WTC11 (cell line): ENCODE results near the gene C1S. TPM values are rescaled to one million over a fixed set of nuclear protein-coding genes. Genes with fewer than 3 reads are reported as not detected.

ENCODE experiments used
- ATAC-seq: fragments of 200-7000 bp; cut with Tn5 transposase; 2 replicates; pipeline ENCODE4 v1.10.0; 2021; ENCODE audit warnings: mild to moderate bottlenecking, moderate library complexity
- CTCF ChIA-PET: fragments of 300-600 bp; sonication (Branson Sonifier 250); formaldehyde crosslinking; loops from one replicate; lab custom pipeline; 2021; ENCODE audit warnings: antibody characterized with exemption; lab: Charles Lee
- POLR2A ChIA-PET: fragments of 350-600 bp; sonication (Branson Sonifier 250); formaldehyde crosslinking; loops from one replicate; lab custom pipeline; 2021; ENCODE audit warnings: antibody characterized with exemption; lab: Charles Lee
- DNase-seq: peaks from one replicate; pipeline ENCODE4 v3.0.0; 2021; ENCODE audit warnings: low spot score
- H3K27ac Mint-ChIP-seq: 2 replicates; pipeline ENCODE4 v1.8.0; 2021; ENCODE audit warnings: mixed read lengths
- H3K27me3 Mint-ChIP-seq: 2 replicates; pipeline ENCODE4 v1.8.0; 2021; ENCODE audit warnings: low read depth, mild to moderate bottlenecking, moderate library complexity, mixed read lengths
- H3K36me3 Mint-ChIP-seq: 2 replicates; pipeline ENCODE4 v1.8.0; 2021; ENCODE audit warnings: mixed read lengths
- H3K4me1 Mint-ChIP-seq: 2 replicates; pipeline ENCODE4 v1.8.0; 2022; ENCODE audit warnings: mixed read lengths
- H3K4me3 Mint-ChIP-seq: 2 replicates; pipeline ENCODE4 v1.8.0; 2021; ENCODE audit warnings: mild to moderate bottlenecking, moderate library complexity, mixed read lengths
- H3K9me3 Mint-ChIP-seq: 2 replicates; pipeline ENCODE4 v1.8.0; 2021; ENCODE audit warnings: mixed read lengths
- ARID4B ChIP-seq: sonication (generic); formaldehyde crosslinking; IDR thresholded peaks from 2 replicates; pipeline ENCODE4 v1.8.0; 2023; ENCODE audit warnings: missing genetic modification reagents, mild to moderate bottlenecking, borderline replicate concordance
- FOXK1 ChIP-seq: sonication (generic); formaldehyde crosslinking; IDR thresholded peaks from 2 replicates; pipeline ENCODE4 v1.8.0; 2022; ENCODE audit warnings: mild to moderate bottlenecking, moderate library complexity, missing genetic modification reagents
- GRHL2 ChIP-seq: fragments of 250-450 bp; sonication (Bioruptor Pico); IDR thresholded peaks from 2 replicates; pipeline ENCODE4 v1.8.0; 2022; ENCODE audit warnings: mild to moderate bottlenecking, moderate library complexity; ENCODE audit not compliant: insufficient replicate concordance, severe bottlenecking
- GTF2I ChIP-seq: fragments of 250-450 bp; sonication (Bioruptor Pico); conservative IDR thresholded peaks from 2 replicates; pipeline ENCODE4 v1.4.0; 2021; ENCODE audit warnings: mild to moderate bottlenecking
- MYBL2 ChIP-seq: sonication (generic); formaldehyde crosslinking; IDR thresholded peaks from 2 replicates; pipeline ENCODE4 v1.8.1; 2023; ENCODE audit warnings: mild to moderate bottlenecking, moderate library complexity, missing genetic modification reagents
- TP53 ChIP-seq: sonication (generic); formaldehyde crosslinking; IDR thresholded peaks from 2 replicates; pipeline ENCODE4 v1.8.1; 2023; ENCODE audit warnings: mild to moderate bottlenecking, missing genetic modification reagents
- ZMAT4 ChIP-seq: fragments of 250-450 bp; sonication (Bioruptor Pico); IDR thresholded peaks from 2 replicates; pipeline ENCODE4 v1.9.0; 2021; ENCODE audit warnings: mild to moderate bottlenecking
- ZNF219 ChIP-seq: sonication (generic); formaldehyde crosslinking; IDR thresholded peaks from 2 replicates; pipeline ENCODE4 v1.8.0; 2023; ENCODE audit warnings: missing genetic modification reagents, mild to moderate bottlenecking, borderline replicate concordance
- ZNF396 ChIP-seq: fragments of 250-450 bp; sonication (Bioruptor Pico); IDR thresholded peaks from 2 replicates; pipeline ENCODE4 v1.8.0; 2021; ENCODE audit warnings: mild to moderate bottlenecking, moderate library complexity, borderline replicate concordance
- total RNA-seq: library from RNA; stranded (reverse); gene quantifications from 3 replicates; pipeline ENCODE4 v1.2.3, GENCODE V29; 2021
- TF ChIP-seq, protein P1 (sequence below): sonication (generic); formaldehyde crosslinking; IDR thresholded peaks from 2 replicates; pipeline ENCODE4 v1.8.0; 2022; ENCODE audit warnings: mild to moderate bottlenecking, missing genetic modification reagents
- TF ChIP-seq, protein P2 (sequence below): sonication (generic); formaldehyde crosslinking; IDR thresholded peaks from 2 replicates; pipeline ENCODE4 v1.8.1; 2023; ENCODE audit warnings: mild to moderate bottlenecking, missing genetic modification reagents, borderline replicate concordance
- TF ChIP-seq, protein P3 (sequence below): sonication (generic); formaldehyde crosslinking; conservative IDR thresholded peaks from 2 replicates; pipeline ENCODE4 v1.8.1; 2023; ENCODE audit warnings: mild to moderate bottlenecking, low read depth, missing genetic modification reagents, moderate library complexity
- TF ChIP-seq, protein P4 (sequence below): sonication (generic); formaldehyde crosslinking; IDR thresholded peaks from 2 replicates; pipeline ENCODE4 v1.8.1; 2022; ENCODE audit warnings: mild to moderate bottlenecking, moderate library complexity, missing genetic modification reagents

C1S gene
- total RNA-seq, 1 experiment from 2014 or later = 7.6 TPM

DNA sequence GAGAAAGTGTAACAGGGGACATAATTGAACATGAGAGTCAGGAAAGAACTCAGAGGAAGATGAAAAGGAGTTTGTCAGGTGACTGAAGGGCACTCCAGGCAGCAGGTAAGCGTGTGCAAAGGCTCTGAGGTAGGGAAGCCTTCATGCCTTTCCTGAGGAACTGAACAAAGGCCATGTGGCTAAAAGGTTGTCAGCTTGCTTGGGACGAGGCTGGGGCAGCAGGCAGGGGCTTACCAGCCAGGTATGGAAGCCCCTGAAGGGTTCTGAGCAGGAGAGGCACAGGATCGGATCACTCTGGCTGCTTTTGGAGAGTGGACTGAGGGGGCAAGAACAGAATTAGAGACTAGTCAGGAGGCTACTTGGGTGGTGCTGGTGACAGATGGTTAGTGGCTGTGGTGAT, 47.4 kb upstream of the C1S start (continued):
- TF ChIP-seq ZNF396 (CRISPR knock-in tag) (no peak), GTF2I (no peak), ZNF219 (no peak), TP53 (CRISPR knock-in tag) (no peak)

DNA sequence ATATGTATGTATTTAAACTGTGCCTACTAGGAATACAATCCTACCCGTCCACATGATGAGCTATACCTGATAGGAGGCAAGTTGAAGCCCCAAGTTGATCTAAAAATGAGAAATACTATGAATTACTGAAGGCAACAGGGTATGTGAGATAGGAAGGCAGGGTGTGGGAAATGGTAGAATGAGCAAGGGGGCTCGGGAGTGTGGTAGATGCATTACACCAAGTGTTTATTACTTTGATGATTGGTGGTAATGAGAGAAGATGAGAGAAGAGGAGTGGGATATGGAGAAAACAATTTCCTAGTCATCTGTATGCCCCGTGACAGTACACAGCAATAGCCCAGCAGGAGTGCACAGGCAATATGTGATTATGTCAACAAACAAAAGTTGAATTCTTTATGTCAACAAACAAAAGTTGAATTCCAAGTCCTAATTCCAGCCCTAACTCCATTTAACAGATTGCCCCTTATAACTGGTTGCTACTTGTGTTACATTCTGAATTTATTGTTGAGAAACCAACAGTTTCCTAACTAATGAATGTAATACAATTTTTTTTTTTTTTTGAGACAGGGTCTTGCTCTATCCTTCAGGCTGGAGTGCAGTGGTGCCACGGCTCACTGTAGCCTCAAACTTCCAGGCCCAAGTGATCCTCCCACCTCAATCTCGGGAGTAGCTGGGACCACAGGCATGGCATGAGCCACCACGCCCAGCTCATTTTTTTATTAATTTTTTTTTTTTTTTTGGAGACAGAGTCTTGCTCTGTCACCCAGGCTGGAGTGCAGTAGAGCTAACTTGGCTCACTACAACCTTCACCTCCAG, 44.8 kb upstream of the C1S start:
- H3K27me3 Mint-ChIP-seq = no peaks in the 10 kb centered on the region
- H3K9me3 Mint-ChIP-seq = no peaks in the 10 kb centered on the region
- no peak overlapping the region for H3K27ac Mint-ChIP-seq
- H3K4me3 Mint-ChIP-seq = no peak overlapping the region
- H3K4me1 Mint-ChIP-seq = peaks cover 32% of the 10 kb centered on the region
- H3K36me3 Mint-ChIP-seq = 0 out of 2 replicates have a peak, but pooled peaks cover 3% of the 10 kb centered on the region
- TF ChIP-seq GRHL2 (no peak), MYBL2 (CRISPR knock-in tag) (no peak), ZMAT4 (no peak), ARID4B (CRISPR knock-in tag) (no peak), FOXK1 (CRISPR knock-in tag) (no peak)
- TF ChIP-seq, protein P1, sequence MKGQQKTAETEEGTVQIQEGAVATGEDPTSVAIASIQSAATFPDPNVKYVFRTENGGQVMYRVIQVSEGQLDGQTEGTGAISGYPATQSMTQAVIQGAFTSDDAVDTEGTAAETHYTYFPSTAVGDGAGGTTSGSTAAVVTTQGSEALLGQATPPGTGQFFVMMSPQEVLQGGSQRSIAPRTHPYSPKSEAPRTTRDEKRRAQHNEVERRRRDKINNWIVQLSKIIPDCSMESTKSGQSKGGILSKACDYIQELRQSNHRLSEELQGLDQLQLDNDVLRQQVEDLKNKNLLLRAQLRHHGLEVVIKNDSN = no peak
- TF ChIP-seq, protein P2, sequence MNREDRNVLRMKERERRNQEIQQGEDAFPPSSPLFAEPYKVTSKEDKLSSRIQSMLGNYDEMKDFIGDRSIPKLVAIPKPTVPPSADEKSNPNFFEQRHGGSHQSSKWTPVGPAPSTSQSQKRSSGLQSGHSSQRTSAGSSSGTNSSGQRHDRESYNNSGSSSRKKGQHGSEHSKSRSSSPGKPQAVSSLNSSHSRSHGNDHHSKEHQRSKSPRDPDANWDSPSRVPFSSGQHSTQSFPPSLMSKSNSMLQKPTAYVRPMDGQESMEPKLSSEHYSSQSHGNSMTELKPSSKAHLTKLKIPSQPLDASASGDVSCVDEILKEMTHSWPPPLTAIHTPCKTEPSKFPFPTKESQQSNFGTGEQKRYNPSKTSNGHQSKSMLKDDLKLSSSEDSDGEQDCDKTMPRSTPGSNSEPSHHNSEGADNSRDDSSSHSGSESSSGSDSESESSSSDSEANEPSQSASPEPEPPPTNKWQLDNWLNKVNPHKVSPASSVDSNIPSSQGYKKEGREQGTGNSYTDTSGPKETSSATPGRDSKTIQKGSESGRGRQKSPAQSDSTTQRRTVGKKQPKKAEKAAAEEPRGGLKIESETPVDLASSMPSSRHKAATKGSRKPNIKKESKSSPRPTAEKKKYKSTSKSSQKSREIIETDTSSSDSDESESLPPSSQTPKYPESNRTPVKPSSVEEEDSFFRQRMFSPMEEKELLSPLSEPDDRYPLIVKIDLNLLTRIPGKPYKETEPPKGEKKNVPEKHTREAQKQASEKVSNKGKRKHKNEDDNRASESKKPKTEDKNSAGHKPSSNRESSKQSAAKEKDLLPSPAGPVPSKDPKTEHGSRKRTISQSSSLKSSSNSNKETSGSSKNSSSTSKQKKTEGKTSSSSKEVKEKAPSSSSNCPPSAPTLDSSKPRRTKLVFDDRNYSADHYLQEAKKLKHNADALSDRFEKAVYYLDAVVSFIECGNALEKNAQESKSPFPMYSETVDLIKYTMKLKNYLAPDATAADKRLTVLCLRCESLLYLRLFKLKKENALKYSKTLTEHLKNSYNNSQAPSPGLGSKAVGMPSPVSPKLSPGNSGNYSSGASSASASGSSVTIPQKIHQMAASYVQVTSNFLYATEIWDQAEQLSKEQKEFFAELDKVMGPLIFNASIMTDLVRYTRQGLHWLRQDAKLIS (CRISPR knock-in tag) = no peak
- TF ChIP-seq, protein P3, sequence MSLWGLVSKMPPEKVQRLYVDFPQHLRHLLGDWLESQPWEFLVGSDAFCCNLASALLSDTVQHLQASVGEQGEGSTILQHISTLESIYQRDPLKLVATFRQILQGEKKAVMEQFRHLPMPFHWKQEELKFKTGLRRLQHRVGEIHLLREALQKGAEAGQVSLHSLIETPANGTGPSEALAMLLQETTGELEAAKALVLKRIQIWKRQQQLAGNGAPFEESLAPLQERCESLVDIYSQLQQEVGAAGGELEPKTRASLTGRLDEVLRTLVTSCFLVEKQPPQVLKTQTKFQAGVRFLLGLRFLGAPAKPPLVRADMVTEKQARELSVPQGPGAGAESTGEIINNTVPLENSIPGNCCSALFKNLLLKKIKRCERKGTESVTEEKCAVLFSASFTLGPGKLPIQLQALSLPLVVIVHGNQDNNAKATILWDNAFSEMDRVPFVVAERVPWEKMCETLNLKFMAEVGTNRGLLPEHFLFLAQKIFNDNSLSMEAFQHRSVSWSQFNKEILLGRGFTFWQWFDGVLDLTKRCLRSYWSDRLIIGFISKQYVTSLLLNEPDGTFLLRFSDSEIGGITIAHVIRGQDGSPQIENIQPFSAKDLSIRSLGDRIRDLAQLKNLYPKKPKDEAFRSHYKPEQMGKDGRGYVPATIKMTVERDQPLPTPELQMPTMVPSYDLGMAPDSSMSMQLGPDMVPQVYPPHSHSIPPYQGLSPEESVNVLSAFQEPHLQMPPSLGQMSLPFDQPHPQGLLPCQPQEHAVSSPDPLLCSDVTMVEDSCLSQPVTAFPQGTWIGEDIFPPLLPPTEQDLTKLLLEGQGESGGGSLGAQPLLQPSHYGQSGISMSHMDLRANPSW (CRISPR knock-in tag) = no peak
- TF ChIP-seq, protein P4, sequence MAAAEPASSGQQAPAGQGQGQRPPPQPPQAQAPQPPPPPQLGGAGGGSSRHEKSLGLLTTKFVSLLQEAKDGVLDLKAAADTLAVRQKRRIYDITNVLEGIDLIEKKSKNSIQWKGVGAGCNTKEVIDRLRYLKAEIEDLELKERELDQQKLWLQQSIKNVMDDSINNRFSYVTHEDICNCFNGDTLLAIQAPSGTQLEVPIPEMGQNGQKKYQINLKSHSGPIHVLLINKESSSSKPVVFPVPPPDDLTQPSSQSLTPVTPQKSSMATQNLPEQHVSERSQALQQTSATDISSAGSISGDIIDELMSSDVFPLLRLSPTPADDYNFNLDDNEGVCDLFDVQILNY (CRISPR knock-in tag) = no peak
- no peak for DNase-seq
- POLR2A ChIA-PET = interaction anchor here (0.6 kb wide), 1 partner anchor 76 kb away, joined by 3 read pairs; no protein-coding TSS in a partner anchor
- CTCF ChIA-PET = interaction anchor here (1.0 kb wide), 1 partner anchor 125 kb away, joined by 3 read pairs; no protein-coding TSS in a partner anchor
- ATAC-seq = no peak
